GM21515 (cell line): ENCODE data around the gene STRAP.
A peak's percentile ranks its signal among the peaks of the same experiment; 100 is the strongest.
"Not testable (repeated sequence)": the region's sequence is repeated elsewhere in the genome, so short reads cannot be mapped to it uniquely, and the experiment has no call there.

Experiments used
- ATAC-seq: cut with Tn5 transposase; IDR thresholded peaks from one replicate; pipeline ENCODE4 v1.9.1; 2021; ENCODE audit not compliant: unreplicated experiment

STRAP gene

DNA sequence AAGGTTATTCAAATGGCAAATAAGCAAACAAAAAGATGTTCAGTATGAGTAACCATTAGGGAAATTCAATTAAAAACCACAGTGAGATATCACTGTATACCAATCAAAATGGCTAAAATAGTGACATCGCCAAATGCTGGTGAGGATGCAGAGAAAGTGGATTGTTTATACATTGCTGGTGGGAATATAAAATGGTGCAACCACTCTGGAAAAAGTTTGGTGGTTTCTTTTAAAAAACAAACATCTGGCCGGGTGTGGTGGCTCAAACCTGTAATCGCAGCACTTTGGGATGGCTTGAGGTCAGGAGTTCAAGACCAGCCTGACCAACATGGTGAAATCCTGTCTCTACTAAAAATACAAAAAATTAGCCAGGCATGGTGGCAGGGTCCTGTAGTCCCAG lies 14.0 kb upstream of the STRAP start:
- no peak for ATAC-seq

DNA sequence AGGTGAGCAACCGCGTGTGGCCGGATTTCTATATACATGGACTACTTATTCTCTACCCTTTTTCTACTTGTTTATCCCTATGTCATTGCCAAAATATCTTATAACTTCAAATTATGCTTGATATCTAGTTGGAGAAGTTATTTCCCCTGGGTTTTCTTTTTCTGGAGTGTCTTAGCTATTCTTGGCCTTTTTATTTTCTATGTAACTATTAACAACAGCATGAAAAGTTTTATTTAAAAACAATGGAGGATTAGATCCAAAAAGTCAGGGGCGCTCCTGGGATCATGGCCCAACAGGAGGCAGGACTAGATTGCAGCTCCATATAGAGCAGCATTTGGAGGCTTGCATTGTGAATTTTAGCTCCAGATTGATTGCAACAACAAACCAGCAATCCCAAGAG lies 8.6 kb upstream of the STRAP start:
- ATAC-seq: no peak

DNA sequence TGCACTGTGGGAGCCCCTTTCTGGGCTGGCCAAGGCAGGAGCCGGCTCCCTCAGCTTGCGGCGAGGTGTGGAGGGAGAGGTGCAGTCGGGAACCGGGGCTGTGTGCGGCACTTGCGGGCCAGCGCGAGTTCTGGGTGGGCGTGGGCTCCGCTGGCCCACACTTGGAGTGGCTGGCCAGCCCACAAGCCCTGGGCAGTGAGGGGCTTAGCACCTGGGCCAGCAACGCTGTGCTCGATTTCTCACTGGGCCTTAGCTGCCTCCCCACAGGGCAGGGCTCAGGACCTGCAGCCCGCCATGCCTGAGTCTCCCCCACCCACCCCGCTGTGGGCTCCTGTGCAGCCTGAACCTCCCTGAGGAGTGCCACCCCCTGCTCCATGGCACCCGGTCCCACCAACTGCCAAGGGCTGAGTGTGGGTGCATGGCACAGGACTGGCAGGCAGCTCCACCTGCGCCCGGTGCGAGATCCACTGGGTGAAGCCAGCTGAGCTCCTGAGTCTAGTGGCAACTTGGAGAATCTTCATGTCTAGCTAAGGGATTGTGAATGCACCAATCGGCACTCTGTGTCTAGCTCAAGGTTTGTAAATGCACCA lies 7.5 kb upstream of the STRAP start:
- ATAC-seq: not testable (repeated sequence)

DNA sequence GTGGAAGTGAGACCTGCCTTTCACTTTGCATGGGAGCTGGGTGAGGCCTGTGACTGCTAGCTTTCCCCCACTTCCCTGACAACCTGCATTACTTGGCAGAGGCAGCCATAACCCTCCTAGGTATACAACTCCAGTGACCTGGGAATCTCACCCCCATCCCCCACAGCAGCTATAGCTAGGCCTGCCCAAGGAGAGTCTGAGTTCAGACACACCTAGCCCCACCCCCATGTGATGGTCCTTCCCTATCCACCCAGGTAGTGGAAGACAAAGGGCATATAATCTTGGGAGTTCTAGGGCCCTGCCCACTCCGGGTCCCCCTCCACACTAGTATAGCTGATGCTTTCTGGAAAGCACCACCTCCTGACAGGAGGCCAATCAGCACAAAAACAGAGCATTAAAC lies 6.3 kb upstream of the STRAP start:
- ATAC-seq: no peak

DNA sequence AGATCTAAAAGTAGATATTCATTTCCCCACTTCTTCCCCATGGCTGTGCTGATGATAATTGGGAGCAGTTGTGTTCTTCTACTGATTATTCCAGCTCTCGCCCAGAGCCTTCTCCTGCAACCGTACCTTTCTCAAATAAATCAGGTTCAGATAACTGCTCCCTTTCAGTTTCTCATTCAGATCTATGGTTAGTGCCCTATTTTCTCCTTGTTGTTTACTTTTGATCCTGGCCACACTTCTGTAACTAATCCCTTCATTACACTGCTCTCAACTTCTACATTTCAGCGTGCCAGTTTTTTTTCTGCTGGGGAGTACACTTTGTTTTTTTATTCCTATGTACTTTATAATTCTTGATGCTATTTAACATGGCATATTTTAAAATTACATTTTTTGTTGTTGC lies 2.8 kb upstream of the STRAP start:
- no peak for ATAC-seq

DNA sequence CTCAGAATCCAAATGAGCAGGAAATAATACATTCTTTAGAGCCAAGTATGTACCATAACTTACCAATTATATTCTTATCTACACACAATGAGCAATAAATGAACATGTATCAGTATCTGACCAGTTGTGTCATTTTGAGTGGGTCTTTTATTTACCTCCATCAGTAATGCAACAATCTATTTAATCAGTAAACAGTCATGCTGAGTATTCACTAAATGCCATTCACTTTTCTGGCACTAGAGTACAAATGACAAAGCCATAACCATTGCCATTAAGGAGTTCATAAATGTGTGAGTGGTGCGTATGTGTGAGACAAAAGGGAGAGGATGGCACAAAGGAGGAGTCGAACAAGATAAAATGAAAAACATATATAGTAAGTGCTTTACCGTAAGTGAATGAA lies 1.5 kb upstream of the STRAP start:
- ATAC-seq: no peak

DNA sequence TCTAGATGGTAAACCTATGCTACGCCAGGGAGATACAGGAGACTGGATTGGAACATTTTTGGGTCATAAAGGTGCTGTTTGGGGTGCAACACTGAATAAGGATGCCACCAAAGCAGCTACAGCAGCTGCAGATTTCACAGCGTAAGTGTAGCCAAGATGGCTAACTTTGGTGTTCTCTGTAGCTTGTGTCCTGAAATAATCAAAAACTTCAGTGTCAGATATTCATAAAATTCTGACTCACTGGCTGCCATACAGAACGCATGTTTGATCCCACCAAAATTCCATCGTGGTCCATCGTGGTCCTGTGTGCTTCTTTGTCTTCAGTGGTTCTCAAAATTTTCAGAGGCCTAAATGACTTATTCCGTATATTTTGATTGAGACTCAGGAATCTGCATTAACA lies 1.3 kb downstream of the STRAP start:
- ATAC-seq: no peak

DNA sequence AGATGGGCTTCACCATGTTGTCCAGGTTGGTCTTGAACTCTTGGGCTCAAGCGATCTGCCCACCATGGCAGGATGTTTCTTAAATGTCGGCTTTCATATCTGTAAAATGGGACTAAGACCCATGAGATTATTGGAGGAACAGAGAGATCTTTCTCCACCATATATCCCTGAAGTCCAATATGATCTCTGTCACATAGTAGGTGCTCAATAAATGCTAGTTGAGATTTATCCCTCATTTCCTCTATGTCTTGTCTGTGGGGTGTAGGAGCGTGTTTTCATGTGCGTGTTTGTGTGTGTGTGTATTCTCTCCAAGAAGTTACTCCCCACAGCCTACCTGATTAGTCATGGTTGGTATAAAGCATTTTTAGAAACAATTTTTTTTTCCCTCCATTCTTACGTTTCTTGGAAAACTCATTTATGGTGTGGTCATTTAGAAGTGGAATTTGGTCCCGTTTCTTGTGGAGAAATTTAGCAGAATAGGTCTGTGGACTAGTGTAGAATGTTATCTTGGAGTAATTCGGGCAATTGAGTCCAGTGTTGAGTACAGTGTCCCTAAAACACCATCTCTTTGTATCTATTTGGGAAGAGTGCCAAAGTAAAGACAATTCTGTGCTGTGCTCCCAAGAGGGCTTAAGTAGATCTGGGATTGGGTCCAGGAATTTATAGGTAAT lies 4.3 kb downstream of the STRAP start:
- ATAC-seq: no peak

DNA sequence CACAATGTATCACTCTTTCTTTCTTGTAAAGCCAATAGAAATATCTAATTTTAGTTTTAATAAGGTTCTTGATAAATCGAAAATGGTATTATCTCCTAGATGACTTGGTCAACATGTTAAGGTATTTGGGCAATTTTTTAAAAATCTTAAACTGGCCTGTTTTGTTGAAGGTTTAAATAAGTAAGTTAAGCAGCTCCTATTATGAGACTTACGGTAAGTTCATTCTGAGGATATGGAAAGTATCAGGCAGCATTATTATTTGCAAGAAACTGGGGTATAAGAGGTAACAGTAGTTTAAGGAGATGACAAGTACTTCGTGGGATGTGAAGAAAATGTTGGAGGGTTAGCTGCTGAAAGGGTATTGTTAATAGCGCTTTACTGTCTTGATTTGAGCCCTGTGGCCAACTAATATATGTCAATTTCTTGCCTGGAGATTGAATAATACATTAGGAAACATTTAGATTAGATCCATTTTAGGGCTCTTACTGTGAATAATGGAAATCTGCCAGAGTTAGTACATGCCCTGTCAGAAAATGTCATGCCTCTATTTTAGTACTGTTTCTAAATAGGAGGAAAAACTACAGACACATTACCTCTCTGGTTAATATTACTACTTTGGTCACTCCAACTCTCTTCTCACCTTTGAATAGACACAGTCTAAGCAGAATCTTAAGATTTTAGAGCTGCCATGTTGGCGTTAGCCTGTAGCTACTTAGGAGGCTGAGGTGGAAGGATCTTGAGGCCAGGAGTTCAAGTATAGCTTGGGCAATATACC lies 5.0 kb downstream of the STRAP start:
- ATAC-seq: no peak

DNA sequence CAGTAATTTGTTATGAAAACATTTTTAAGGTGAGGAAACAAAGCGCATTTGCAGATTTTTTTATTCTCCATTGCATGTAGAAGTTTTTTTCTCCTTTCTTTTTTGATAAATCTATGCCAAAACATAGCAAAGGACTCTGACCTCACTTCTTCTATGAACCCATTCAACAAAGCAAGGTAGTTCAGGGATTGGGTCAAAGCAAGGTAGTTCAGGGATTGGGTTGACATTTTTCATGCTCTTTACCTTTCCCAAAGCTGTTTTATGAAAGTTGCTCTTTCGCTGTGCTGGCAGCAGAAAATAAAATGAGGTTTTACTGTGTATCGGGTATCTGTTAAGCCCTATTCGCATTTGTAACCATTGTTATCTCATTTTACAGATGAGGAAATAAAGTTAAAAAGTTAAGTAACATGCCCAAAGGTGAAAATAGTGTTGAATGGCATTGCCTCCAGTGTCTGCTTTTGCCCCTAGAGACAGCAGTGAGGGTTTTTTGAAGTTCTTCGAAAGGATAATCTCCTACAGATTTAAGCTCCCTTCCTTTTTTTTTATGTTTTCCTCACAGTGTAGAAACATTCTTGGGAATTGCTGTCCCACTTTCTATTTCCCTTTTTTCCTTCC lies 10.6 kb downstream of the STRAP start:
- ATAC-seq: no peak

DNA sequence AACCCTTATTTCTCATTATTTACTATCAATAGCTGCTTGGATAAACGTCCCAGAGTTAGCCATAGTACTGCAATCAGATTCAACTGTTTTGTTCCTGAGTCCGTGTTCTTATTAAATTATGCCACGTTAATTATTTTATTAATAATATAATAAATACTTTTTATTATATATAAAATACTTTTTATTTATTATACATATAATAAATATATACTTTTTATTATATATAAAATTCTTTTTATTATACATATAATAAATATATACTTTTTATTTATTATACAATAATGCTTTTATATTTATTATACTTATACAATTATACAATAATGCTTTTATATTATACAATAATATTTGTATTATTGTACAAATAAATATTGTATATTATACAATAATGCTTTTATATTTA lies 11.1 kb downstream of the STRAP start:
- ATAC-seq: no peak

DNA sequence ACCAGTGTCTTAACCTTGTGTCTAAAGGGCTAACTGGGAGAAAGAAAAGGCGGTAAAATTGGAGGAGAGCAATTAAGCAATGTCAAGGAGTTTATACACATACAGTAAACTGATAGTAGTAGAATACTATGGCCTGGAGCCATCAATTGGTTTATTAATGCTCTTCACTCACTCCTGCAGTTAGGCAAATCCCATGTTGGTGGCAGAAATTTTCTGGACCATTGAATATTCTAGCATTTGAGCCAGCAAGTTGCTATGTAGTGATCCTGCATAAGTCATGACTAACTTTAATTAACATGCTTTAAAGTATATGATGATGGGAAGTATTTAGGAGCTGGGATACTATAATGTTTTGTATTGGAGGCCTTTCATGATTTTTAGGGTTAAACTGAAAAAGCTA lies 14.7 kb downstream of the STRAP start:
- ATAC-seq: no peak

DNA sequence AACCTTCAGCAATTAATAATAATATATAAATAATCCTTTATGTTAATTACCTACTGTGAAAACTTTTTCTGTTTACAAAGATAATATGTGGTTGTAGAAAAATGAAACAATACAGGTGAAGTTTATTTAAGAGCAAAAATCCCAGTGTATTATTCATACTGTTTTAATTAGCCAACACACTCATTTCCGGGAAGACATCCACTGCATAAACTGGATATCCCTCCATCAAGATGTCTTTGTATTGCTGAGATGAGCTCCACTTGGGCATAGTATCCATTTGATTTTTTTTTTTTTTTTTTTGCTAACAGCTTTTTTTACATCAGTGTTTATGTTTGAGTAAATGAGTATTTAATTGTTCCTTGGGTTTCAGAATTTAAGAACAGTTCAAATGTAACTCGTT lies 15.2 kb downstream of the STRAP start:
- ATAC-seq: no peak

DNA sequence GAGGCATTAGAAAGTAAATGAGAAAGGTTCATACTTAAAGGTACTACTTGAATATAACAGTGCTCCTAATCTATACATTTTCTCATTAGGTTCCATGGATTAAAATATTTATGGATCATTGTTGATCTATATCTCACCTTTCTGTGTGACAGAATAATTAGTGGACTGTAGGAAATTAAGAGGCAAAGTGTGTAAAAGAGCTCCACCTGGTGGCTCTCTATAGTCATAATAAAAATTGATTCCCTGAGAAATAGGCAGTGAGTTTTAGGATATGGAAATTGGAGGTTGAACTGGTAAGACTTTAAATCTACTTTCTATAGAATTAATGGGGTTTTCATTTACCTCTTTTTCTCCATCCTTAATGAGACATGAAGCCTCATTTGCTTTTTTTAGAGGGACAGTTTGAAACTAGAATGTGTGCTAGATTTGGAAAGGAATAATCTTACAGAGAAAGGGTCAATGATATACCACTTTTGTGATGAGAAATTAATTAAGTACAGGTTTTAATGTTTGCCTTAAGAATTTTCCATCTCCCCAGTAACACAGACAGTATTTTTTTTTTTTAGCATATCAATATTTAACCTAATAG lies 17.2 kb downstream of the STRAP start:
- ATAC-seq: peak; percentile 64

DNA sequence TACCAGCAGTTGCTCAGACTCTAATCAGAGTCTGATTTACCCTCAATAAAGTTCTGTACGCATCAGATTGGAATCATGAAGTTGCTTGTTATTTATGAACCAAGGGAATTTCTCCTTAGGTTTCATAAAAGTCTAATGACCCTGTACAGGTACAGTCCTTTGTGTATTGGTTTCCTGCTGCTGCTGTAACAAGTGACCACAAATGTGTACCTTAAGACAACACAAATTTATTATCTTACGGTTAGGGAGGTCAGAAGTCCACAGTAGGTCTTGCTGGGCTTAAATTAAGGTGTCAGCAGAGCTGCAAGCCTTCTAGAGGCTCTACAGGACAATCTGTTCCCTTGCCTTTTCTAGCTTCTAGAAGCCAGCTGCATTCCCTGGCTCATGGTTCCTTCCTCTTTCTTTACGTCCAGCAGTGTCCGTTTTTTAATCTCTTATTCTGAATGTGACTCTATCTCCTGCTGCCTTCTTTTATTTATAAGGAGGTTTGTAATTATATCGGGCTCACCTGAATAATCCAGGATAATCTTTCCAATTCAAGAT lies 22.3 kb downstream of the STRAP start:
- ATAC-seq: no peak

DNA sequence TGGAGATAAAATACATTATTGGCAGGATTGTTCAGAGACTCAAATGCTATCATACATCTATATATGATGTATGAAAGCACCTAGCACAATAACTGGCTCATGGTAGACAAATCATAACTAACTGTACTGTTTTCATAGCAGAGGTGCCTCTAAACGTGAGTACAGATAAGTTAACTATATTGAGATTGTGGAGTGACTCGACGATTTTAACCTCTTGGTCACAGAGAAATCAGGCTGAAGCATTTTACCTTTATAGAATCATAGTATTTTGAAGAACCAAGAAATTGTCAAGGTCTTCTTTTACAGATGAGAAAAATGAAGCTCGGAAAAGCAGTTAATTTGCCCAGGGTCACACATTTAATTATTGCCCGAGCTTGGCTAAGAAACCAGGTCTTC lies 28.3 kb downstream of the STRAP start:
- no peak for ATAC-seq

DNA sequence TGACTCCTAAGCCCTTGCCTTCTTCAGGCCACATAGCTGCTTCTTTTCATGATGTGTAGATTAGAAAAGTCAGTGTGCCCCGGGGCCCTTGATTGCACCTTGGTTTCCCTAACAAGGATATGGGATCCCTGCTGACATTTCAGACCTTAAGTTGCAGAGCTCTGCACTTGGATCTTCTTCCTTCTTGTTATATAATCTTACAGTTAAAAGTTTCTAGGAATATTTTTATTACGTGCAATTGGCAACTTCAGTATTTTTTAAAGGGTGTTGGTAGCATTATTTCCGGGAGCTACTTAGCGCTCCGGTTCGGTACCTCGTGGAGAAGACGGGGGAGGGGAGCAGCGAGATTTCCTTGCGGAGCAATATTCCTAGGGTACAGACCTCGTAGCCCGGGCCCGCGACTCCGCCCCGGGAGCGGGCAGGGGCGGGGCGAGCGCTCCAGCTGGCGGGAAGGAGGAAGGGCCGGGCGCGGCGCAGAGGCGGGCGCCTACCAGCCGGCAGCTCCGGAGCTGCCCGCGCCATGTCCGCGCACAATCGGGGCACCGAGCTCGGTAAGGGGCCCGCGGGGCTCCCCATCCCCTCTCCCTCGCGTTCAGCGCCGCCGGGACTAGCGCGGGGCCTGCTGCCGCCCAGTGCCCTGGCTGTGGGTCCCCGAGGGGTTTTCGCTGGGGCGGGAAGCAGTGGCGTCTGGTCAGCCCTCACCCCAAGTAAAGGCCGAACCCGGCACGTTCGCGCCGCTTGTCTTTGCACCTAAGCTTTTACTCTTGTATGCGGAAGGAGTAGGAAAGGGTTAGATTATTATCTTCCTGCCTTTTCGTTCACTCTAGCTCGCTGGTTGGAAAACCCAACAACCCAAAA lies 28.9 kb downstream of the STRAP start, which contains the start of gene DERA:
Gene DERA, plus strand, starts transcription at position 469 of the 858 bp plus-strand sequence. Its CDS starts 52 bp downstream, at position 521.
- peak; percentile 92 for ATAC-seq

DNA sequence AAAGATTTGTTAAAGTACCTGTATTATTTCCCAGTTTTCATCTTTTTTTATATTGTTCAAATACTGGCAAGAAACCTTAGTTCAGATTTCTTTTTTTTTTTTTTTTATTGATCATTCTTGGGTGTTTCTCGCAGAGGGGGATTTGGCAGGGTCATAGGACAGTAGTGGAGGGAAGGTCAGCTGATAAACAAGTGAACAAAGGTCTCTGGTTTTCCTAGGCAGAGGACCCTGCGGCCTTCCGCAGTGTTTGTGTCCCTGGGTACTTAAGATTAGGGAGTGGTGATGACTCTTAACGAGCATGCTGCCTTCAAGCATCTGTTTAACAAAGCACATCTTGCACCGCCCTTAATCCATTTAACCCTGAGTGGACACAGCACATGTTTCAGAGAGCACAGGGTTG lies 29.7 kb downstream of the STRAP start:
- not testable (repeated sequence) for ATAC-seq

DNA sequence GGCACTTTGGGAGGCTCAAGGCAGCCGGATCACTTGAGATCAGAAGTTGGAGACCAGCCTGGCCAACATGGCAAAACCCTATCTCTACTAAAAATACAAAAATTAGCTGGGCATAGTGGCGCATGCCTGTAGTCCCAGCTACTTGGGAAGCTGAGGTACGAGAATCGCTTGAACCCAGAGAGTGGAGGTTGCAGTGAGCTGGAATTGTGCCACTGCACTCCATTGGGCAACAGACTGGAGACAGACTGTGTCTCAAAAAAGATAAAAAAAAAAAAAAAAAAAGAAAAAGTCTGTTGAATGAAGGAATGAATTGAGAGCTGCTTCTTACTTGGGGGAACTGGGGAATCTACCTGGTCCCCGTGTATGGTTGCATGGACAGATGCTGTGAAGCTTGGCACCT lies 31.9 kb downstream of the STRAP start:
- ATAC-seq: not testable (repeated sequence)

DNA sequence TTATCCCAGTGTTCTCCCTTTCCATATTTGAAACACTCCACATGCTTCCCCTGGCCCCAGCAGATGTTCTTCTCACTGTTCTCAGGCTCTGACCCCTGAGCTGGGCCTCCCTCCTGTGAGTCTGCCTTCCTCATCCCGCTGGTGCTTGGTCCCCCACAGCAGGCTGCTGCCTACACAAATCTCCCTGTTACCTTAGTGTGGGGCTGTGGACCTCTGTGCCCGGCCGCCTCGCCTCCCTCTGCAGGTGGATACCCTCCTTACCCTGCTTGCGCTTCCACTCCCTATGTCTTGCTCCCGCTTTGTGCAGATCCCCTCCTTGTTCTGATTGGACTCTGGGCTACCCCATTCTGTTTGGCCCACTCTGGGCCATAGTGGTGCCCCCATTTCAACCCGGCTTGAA lies 35.9 kb downstream of the STRAP start:
- ATAC-seq: no peak
